GM12874 (cell line): ENCODE measurements around the gene NEK1.

Experiments used
- TF ChIP-seq, protein P1 (sequence below): IDR thresholded peaks from 2 replicates; pipeline ENCODE4 v1.5.1; 2011; ENCODE audit warnings: low read depth, mild to moderate bottlenecking, control low read depth, low read length, moderate library complexity; ENCODE audit not compliant: insufficient read depth

NEK1 gene

DNA sequence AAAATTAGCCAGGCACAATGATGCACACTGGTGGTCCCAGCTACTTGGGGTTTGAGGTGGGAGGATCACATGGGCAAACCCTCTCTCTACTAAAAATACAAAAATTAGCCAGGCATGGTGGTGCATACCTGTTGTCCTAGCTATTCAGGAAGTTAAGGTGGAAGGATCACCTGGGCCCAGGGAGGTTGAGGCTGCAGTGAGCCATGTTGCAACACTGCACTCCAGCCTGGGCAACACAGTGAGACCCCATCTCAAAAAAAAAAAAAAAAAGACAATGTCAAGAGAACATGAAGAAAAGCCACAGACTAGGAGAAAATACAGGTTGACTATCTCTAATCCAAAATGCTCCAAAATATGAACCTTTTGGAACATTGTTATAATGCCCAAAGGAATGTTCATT, 153.8 kb downstream of the NEK1 start:
- TF ChIP-seq, protein P1, sequence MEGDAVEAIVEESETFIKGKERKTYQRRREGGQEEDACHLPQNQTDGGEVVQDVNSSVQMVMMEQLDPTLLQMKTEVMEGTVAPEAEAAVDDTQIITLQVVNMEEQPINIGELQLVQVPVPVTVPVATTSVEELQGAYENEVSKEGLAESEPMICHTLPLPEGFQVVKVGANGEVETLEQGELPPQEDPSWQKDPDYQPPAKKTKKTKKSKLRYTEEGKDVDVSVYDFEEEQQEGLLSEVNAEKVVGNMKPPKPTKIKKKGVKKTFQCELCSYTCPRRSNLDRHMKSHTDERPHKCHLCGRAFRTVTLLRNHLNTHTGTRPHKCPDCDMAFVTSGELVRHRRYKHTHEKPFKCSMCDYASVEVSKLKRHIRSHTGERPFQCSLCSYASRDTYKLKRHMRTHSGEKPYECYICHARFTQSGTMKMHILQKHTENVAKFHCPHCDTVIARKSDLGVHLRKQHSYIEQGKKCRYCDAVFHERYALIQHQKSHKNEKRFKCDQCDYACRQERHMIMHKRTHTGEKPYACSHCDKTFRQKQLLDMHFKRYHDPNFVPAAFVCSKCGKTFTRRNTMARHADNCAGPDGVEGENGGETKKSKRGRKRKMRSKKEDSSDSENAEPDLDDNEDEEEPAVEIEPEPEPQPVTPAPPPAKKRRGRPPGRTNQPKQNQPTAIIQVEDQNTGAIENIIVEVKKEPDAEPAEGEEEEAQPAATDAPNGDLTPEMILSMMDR, result no peak

GRCh38 chr4:169446824-169447223, 165.6 kb downstream of the NEK1 start:
- TF ChIP-seq, protein P1, result no peak

GRCh38 chr4:169443748-169444147, 168.6 kb downstream of the NEK1 start:
- TF ChIP-seq, protein P1, result no peak

DNA sequence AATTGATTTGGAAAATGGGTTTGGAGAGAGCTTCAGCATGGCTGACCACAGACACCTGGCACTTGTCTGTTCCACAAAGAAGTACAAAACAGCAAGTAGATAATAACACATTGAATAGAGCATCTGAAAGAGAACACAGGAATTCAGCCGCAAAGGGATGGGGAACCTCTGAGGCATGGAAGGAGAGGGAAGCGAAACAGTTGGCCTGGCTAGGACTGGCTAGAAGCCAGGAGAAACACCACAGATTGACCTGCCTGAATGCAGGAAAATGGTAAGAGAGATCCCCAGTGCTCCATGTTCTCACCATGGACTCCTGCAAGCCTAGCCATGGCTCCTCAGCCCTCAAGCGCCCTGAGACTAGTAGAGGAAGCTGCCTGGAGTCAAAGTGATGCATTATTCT, 171.9 kb downstream of the NEK1 start:
- TF ChIP-seq, protein P1, result no peak

GRCh38 chr4:169439244-169439643, 173.1 kb downstream of the NEK1 start:
- TF ChIP-seq, protein P1, result no peak

GRCh38 chr4:169438057-169438480, 174.3 kb downstream of the NEK1 start:
- TF ChIP-seq, protein P1, result no peak

- TF ChIP-seq, protein P1, result no peak
Measured at GRCh38 chr4:169437299-169438047, 174.9 kb downstream of the NEK1 start.
